ENCODE results near the gene MBP. TPM values are rescaled to one million over a fixed set of nuclear protein-coding genes. Genes with fewer than 3 reads are reported as not detected.

MBP gene
- total RNA-seq, 1 donor from 2014 or later: 14.1 TPM

DNA sequence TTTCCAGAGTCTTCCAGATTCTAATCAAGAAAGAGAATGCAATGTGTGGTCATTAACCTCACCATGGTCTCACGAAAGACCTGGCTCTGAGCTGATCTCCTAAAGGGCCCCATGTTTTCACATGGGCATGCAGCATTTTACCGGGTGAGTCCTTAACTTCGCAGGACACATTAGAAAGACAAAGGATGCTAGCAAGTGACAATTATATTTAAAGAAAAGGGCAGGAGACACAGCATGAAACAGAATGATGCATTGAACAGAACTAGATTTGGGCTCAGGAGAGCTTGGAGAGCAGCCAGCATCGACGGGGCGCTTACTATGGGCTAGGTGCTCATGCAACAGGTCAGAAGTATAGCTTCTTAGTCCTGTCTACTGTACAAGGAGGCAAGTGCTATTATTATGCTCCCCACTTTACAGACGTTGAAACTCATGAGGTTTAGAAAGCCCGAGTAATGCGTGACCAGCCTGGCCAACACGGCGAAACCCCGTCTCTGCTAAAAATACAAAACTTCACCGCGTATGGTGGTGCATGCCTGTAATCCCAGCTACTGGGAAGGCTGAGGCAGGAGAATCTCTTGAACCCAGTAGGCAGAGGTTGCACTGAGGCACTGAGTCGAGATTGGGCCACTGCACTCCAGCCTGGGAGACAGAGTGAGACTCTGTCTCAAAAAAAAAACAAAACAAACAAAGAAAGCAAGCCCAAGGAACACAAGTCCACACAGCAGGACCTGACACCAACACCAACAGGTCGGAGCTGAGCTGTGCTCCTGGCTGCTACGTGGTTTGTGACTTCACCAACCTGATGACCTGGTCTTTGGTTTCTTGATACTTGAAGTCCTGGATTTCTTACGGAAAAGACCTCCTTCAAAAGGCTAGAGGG lies 16.1 kb downstream of the MBP start:
- DNase-seq (ENCODE audit: extremely low read depth, low read depth, low spot score): no peak

DNA sequence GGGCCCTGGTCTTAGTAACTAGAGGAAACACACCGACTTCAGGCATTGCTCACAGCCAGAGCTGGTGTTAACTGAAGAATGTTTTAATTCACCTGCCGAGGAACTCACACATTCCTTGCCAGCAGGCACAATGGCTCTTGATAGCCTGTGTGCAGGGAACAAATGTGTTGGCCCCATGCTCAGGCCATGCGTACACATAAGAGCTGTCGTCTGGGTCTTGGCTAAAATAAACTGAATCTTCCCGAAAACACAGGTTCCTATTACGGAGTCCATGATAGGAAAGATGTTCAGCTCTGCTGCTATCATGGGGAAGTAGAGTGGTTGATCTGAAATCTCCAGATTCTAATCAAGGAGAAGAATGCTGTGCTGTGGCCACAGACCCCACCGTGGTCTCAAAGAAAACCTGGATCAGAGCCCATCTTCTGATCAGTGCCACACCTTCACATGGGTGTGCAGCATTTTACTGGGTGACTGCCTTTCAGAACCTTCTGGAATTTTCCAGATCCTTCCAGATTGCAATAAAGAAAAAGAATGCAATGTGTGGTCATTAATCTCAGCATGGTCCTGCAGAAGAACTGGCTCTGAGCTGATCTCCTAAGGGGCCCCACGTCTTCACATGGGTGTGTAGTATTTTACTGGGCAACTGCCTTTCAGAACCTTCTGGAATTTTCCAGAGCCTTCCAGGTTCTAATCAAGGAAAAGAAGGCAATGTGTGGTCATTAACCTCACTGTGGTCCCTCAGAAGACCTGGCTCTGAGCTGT lies 17.2 kb downstream of the MBP start:
- DNase-seq (ENCODE audit: extremely low read depth, low read depth, low spot score): no peak

DNA sequence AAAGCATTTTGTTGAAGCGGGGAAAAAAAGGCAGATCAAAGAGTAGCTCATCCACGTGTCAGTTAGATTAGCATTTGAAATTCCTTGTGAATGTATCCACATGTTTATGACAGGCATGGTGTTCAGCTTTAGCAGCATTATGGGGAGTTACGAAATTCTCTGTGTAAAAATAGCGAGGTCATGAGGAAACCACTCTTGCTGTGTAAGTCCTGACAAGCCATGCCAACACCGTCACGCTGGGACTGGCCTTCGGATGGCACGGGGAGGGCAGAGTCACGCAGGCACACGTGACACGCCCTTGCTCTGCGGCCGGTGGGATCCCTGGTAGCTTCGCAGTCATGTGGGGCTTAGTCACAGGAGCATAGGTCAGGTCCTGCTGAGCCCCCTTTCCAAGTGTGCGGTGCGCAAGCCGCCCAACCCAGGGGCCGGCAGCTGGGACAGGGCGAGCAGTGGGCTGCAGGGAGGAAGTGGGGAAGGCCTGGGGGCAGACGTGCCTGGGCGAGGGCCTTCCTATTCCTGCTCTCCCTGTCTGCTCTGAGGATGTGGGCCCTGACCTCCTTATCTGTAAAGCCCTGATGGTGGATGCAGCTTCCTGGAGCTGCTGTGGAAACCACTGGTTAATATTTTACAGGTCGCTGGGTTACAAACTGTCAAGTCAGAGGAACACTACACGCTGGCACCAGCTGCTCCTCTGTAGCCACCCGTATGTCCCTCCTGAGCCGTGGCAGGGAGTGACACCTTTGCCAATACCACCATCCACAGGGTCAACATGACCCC lies 18.0 kb downstream of the MBP start:
- DNase-seq (ENCODE audit: extremely low read depth, low read depth, low spot score): no peak

DNA sequence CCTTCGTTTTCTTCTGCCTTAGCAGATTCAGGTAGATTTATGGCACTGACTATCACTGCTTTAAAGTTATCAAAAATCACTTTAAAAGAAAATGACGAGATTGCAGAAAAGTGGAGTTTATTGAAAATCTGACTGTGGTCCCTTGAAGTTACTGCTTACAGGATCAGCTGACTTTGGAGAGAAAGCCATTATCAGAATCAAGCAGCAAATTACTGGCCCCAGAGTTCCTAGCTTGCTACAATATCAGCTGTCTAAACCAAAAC lies 18.5 kb downstream of the MBP start:
- DNase-seq (ENCODE audit: extremely low read depth, low read depth, low spot score): no peak

DNA sequence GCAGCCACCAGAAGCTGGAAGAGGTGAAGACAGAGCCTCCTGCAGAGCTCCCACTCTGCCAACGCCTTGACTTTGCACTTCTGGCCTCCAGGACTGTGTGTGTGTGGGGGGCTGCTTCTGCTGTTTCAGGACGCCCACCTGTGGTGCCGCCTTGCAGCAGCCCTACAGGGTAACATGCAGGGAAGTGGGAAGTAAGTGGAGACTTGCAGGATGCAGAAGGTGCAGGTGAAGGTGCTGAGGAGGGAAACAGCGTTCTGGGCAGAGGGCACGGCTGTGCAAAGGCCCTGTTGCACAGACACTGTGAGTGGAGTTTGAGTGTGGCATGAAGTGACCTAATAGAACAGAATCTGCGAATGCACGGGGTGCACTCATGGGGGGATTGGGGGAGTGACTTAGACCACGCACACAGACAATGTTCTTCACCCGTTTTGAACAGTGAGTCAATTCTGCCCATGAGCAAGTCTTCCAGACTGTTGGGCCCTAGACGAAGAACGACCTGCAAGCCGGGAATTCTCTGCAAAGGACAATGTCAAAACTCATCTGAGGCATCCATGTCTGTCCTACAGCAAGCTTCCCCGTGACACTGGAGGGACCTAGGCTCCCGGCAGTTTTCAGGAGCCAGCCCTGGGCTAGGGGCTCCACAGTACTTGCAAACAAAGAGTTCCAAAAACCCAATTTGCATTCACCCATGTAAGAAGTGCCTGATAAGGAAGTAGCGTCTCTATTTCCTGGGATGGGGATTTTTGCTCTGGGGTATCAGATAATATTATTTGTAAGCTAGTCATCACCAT lies 19.0 kb downstream of the MBP start:
- DNase-seq (ENCODE audit: extremely low read depth, low read depth, low spot score): no peak

DNA sequence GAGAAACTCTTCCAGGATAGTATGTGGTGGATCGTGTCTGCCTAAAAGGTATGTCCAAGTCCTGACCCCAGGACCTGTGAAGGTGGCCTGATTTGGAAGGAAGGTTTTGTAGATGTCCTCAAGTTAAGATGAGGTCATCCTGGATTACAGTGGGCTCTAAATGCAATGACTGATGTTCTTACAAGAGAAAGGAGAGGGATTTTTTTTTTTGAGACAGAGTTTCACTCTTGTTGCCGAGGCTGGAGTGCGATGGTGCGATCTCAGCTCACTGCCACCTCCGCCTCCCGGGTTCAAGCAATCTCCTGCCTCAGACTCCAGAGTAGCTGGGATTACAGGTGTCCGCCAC lies 19.9 kb downstream of the MBP start:
- DNase-seq (ENCODE audit: extremely low read depth, low read depth, low spot score): no peak

DNA sequence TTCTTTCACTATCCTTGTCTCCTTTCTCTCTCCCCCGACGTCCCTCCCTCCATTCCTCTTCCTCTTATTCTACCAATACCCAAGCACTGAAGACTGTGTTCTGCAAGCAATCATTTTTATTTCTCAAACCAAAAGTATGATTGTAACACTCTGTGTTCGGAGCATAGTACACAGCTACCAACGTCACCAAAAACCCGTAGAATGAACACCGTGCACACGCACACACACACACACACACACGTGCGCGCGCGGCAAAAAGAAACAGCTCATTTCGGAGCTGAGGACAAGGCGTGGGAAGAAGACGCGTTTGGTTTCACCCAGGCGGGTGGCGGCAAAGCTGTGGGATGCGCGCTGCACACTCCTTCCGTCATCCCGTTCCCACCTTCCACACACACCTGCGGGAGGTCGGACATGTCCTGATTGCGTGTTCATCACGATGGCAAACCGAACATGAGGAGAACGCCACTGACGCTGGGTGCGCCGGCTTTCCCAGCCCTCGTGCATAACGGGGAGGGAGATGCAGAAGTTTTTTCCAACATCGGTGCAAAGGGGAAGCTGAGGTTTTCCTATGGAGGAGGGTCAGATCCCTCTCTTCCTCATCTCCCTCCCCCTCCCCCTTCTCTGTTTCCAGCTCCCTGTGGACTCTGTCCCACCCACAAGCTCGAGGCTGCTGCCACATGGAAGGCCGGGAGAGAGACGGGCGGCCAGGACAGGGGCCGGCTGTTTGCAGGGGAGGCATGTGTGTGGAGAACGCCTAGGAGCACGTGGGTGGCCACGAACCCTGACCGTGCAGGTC lies 20.4 kb downstream of the MBP start:
- no peak for DNase-seq (ENCODE audit: extremely low read depth, low read depth, low spot score)

DNA sequence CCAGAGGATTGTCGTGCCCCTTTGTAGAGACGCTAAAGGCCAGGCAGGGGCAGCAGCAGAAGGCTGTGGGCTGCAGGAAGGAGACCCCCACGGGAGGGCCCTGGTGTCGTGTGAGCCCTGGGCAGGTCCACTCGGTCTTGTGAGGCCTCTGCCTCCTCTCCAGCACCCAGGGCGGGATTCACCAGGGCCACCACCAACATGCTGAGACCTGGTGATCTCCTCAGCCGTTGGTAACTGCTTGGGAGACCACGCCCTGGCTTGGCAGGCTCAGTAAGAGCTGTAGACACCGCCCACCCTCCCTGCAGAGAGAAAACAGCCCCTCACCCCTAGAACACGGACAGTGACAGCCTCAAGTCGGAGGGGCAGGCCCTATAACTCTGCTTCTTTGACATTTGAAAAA lies 21.1 kb downstream of the MBP start:
- no peak for DNase-seq (ENCODE audit: extremely low read depth, low read depth, low spot score)

DNA sequence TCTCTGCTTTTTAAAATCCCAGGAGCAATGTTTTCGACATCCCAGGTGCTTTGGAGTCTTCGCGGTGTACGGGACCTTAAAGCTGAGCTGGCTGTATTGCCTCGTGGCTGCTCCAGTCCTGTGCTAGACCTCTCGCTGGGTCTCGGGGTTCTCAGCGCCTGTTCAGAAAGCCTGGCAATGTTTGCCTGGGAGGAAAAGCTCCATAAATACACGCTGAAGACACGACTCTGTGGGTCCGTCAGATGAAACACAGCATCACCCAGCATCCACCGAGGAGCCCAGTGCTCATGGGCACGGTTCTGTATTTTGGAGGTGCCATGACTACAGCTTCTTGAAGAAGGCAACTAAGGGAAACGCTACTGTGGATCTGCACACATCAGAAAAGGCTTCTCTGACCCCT lies 21.6 kb downstream of the MBP start:
- no peak for DNase-seq (ENCODE audit: extremely low read depth, low read depth, low spot score)

DNA sequence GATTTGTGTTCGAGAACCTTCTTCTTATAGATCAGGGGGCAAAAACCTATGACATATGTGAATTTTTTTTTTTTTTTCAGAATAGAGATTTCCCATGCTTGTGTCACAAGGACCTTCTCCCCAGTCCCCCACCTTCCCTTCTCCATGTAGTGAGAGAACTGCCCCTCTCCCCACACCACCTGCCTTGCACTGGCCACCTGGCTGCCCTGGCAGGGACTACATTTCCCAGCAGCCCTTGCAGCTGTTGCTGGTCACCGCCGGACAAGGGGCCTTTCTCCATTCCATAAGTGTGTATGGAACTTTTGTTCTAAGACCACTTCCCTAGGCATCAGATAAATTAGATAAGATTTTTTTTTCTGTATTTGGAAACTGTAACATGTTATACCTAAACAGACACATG lies 22.2 kb downstream of the MBP start:
- DNase-seq (ENCODE audit: extremely low read depth, low read depth, low spot score): no peak

DNA sequence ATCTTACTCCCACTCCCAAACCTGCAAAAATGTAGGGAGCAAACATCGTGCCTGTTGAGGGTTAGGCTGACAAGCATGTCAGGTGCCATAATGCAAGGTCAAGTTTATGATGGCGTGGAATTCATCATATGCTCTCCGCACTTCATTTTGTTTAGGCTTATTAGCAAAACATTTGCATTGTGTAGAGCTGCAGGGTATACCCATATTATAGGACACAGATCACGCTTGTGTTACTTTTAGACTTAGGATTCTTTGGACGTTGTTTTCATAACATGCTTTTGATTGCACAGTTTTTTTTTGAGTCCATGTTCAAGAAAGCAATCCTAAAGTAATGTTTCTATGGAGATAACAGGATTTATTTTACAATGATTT lies 22.9 kb downstream of the MBP start:
- no peak for DNase-seq (ENCODE audit: extremely low read depth, low read depth, low spot score)

DNA sequence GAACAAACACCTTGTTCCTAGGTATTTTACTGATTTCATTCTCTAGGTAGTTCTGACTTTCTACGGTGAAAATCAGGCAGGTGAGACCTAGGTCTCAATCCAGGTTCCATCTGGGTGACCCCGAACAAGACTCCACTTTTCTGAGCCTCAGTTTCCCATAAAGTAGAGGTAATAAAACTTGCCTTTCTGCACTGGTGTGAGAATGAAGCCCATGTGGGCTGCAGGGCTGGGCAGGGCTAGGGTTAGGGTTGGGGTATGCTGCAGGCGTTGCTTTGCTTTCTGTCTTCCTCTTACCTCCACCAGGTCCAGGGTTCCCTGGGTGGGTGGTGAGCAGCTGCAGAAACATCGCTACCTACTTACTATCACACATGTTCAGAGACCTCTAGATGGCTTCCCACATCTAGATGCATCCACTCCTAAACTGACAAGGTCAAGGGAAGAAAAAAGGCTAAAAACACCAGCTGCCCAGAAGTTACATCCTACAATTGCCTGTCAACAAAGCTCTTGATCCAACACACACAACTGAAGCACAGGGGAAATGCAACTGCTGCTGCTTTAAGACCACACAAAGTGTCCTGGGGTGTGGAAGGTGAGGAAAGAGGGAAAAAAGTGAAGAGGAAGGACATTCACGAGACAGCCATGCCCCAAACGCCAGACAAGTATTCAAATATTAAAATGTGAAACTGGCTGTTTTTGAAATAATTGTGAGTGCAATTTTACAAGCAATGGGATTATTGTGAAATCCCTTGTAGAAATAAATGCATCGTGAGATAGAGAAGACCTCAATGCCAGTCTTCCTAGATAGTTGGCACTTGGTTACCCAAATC lies 23.5 kb downstream of the MBP start:
- no peak for DNase-seq (ENCODE audit: extremely low read depth, low read depth, low spot score)

DNA sequence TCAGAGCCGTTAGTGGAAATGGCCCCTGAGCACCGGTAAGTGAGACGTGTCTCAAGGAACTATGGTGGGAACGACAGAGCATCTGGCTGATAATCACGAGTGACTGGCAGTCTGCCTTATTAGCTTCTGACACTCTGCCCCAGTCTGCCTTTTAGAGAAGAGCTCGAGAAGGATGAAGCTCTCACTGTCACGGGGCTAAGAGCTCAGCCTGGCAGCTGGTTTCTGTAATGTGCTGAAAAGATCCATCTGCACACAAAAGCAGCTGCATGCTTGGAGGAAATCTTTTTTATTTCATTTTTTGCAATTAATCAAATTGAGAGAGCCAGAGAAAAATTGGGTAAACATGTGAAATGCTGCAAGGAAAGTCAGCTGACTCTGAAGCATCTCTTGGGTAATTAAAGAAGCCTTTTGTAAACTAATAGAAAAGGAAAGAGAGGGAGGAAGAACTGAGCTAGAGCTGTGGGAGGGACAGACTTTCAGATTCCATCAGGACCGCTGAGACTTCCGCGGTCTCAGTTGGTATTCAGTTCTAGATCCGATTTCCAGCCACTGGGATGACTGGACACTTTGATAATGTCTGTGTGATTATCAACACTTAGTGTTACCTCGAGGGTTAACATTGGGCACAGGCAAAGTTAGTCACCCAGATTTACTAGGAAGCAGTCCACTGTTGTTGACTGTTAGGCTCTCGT lies 24.4 kb downstream of the MBP start:
- no peak for DNase-seq (ENCODE audit: extremely low read depth, low read depth, low spot score)

DNA sequence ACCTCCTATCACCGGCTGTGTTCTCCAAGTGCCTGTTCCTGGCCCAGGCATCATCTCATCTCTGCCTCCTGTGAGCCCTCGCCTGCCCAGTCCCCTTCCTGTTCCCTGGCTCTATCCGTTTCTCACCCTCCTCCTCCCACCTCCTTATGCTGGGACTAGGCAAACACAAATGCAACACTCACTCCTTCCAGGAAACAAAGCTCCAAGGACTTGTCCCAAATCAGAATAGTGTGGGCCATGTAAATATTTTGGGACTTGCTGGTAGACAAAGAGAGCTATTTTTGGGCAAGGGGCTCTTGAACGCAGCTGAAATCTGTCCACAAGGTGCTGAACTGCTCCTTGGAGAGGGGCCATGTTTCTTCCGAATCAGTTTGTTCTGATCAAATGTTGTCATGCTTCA lies 25.3 kb downstream of the MBP start:
- no peak for DNase-seq (ENCODE audit: extremely low read depth, low read depth, low spot score)

DNA sequence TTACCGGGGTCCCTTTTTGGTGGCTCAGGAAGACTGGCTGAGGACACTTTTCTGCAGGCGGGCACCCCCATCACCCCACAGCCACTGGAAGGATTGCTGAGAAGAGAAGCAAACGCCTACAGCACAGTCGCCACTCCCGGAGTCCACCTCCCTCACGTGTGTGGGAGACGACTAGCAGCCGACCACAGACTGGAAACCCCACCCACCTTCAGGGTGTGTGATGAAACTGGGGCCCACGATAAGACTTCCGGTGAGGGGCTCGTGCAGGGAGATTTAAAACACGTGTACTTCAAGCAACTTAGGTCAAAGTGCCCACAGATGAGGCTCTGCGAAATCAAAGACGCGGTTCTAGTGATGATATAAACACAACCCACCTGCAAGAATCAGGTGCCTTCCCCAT lies 26.3 kb downstream of the MBP start:
- no peak for DNase-seq (ENCODE audit: extremely low read depth, low read depth, low spot score)

DNA sequence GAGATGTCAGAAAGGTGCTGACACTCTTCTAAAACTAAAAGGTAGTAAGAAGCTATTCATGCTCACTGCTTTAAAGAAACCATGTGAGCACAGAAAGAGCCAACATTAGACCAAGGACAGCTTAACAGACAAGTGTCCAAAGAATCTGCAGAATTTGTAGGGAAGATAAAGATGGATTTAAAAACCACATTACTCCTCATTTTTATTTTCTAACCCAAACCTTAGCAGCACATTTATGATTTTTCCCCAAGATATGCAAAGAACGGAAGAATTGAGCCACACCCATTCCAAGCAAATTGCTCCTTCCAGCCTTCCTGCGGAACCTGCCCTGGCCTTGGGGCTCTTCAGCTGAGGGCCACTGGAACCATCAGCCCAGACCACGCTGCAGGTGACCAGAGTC lies 26.9 kb downstream of the MBP start:
- no peak for DNase-seq (ENCODE audit: extremely low read depth, low read depth, low spot score)

DNA sequence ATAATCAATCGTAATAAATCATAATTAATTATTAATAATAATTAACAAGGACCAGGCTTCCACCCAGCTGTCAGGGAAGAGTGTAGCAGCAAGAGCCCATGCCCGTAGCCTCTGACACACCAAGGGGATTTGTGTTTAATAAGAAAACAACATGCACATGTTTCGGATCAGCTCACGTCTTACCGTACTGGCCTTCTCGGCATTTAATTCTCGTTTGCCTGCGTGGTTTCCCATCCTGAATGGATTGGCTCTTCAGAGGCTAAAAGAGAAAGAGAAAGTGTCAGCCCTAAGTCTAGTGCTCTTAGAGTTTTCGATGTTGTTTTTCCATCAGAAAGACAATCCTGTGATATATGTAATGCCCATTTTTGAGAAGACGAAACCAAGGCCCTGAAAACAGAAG lies 27.6 kb downstream of the MBP start:
- DNase-seq (ENCODE audit: extremely low read depth, low read depth, low spot score): no peak

DNA sequence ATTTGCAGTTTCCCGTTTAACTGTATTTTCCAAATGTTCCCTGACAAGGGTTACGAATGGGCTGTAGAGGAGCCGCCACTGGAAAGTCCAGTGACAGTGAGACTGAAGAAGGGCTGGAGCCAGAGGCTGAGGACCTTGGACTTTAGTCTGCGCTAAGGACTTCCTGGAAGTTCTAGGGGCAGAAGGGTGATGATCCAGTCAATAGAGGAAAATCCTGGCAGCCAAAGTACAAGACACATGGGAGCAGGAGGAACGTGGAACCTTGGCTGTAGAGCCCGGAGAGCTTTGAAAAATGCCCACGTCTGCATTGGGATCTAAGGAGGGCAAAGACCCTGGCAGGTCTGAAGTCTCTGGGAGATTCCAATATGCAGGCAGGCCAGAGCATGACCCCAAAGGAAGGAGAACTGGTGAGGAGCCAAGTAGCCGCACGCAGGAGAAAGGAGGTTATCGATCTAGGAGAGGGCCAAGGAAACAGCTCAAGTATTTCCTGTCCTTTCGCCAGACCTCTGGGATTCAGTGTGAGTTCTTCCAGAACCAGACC lies 28.5 kb downstream of the MBP start:
- DNase-seq (ENCODE audit: extremely low read depth, low read depth, low spot score): no peak
